SK-N-SH treated with all-trans-retinoic acid at 6 μM for 48 hours (cell line): ENCODE data around the gene PTN.
"Not testable (repeated sequence)": the region's sequence is repeated elsewhere in the genome, so short reads cannot be mapped to it uniquely, and the experiment has no call there.

ENCODE experiments used
- CSDC2 ChIP-seq: fragments of 250-450 bp; sonication (Bioruptor Pico); IDR thresholded peaks from 2 replicates; pipeline ENCODE4 v1.5.0; 2020; ENCODE audit warnings: mild to moderate bottlenecking, moderate library complexity
- GLIS3 ChIP-seq: fragments of 250-450 bp; sonication (Bioruptor Pico); IDR thresholded peaks from 2 replicates; pipeline ENCODE4 v1.5.0; 2020; ENCODE audit warnings: mild to moderate bottlenecking, moderate library complexity
- OSR1 ChIP-seq: fragments of 250-450 bp; sonication (Bioruptor Pico); IDR thresholded peaks from 2 replicates; pipeline ENCODE4 v1.8.0; 2022; ENCODE audit warnings: moderate library complexity, mild to moderate bottlenecking, inconsistent platforms
- PPARA ChIP-seq: fragments of 250-450 bp; sonication (Bioruptor Pico); IDR thresholded peaks from 2 replicates; pipeline ENCODE4 v1.5.0; 2020; ENCODE audit warnings: mild to moderate bottlenecking, borderline replicate concordance
- RARB ChIP-seq: fragments of 250-450 bp; sonication (Bioruptor Pico); IDR thresholded peaks from 2 replicates; pipeline ENCODE4 v1.8.0; 2021; ENCODE audit warnings: mild to moderate bottlenecking, moderate library complexity
- TCF4 ChIP-seq: fragments of 250-450 bp; sonication (Bioruptor Pico); IDR thresholded peaks from 2 replicates; pipeline ENCODE4 v1.8.0; 2021; ENCODE audit warnings: mild to moderate bottlenecking, moderate library complexity, borderline replicate concordance
- TOX ChIP-seq: fragments of 250-450 bp; sonication (Bioruptor Pico); IDR thresholded peaks from 2 replicates; pipeline ENCODE4 v1.8.0; 2021; ENCODE audit warnings: mild to moderate bottlenecking, moderate library complexity, borderline replicate concordance
- ZNF70 ChIP-seq: fragments of 450-650 bp; formaldehyde crosslinking; IDR thresholded peaks from 2 replicates; pipeline ENCODE4 v1.5.0; 2020; ENCODE audit warnings: mild to moderate bottlenecking, moderate library complexity
- TF ChIP-seq, protein P1 (sequence below): fragments of 250-450 bp; sonication (Bioruptor Pico); IDR thresholded peaks from 2 replicates; pipeline ENCODE4 v1.8.0; 2020; ENCODE audit warnings: mild to moderate bottlenecking, moderate library complexity, borderline replicate concordance
- TF ChIP-seq, protein P2 (sequence below): fragments of 250-450 bp; sonication (Bioruptor Pico); IDR thresholded peaks from 2 replicates; pipeline ENCODE4 v1.8.0; 2021; ENCODE audit warnings: low read depth, mild to moderate bottlenecking, moderate library complexity, borderline replicate concordance
- TF ChIP-seq, protein P3 (sequence below): fragments of 250-450 bp; sonication (Bioruptor Pico); IDR thresholded peaks from 2 replicates; pipeline ENCODE4 v1.5.1; 2020; ENCODE audit warnings: low read depth, mild to moderate bottlenecking, moderate library complexity

DNA sequence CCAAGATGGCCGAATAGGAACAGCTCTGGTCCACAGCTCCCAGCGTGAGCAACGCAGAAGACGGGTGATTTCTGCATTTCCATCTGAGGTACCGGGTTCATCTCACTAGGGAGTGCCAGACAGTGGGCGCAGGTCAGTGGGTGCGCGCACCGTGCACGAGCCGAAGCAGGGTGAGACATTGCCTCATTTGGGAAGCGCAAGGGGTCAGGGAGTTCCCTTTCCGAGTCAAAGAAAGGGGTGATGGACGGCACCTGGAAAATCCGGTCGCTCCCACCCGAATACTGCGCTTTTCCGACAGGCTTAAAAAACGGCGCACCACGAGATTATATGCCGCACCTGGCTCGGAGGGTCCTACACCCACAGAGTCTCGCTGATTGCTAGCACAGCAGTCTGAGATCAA, 161.9 kb downstream of the PTN start:
- not testable (repeated sequence) for TF ChIP-seq TCF4, PPARA, RARB, OSR1, CSDC2, ZNF70, GLIS3, TOX (CRISPR knock-in tag)
- TF ChIP-seq, protein P1, sequence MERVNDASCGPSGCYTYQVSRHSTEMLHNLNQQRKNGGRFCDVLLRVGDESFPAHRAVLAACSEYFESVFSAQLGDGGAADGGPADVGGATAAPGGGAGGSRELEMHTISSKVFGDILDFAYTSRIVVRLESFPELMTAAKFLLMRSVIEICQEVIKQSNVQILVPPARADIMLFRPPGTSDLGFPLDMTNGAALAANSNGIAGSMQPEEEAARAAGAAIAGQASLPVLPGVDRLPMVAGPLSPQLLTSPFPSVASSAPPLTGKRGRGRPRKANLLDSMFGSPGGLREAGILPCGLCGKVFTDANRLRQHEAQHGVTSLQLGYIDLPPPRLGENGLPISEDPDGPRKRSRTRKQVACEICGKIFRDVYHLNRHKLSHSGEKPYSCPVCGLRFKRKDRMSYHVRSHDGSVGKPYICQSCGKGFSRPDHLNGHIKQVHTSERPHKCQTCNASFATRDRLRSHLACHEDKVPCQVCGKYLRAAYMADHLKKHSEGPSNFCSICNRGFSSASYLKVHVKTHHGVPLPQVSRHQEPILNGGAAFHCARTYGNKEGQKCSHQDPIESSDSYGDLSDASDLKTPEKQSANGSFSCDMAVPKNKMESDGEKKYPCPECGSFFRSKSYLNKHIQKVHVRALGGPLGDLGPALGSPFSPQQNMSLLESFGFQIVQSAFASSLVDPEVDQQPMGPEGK, result not testable (repeated sequence)
- TF ChIP-seq, protein P2, sequence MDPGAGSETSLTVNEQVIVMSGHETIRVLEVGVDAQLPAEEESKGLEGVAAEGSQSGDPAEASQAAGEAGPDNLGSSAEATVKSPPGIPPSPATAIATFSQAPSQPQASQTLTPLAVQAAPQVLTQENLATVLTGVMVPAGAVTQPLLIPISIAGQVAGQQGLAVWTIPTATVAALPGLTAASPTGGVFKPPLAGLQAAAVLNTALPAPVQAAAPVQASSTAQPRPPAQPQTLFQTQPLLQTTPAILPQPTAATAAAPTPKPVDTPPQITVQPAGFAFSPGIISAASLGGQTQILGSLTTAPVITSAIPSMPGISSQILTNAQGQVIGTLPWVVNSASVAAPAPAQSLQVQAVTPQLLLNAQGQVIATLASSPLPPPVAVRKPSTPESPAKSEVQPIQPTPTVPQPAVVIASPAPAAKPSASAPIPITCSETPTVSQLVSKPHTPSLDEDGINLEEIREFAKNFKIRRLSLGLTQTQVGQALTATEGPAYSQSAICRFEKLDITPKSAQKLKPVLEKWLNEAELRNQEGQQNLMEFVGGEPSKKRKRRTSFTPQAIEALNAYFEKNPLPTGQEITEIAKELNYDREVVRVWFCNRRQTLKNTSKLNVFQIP (CRISPR knock-in tag), result not testable (repeated sequence)
- TF ChIP-seq, protein P3, sequence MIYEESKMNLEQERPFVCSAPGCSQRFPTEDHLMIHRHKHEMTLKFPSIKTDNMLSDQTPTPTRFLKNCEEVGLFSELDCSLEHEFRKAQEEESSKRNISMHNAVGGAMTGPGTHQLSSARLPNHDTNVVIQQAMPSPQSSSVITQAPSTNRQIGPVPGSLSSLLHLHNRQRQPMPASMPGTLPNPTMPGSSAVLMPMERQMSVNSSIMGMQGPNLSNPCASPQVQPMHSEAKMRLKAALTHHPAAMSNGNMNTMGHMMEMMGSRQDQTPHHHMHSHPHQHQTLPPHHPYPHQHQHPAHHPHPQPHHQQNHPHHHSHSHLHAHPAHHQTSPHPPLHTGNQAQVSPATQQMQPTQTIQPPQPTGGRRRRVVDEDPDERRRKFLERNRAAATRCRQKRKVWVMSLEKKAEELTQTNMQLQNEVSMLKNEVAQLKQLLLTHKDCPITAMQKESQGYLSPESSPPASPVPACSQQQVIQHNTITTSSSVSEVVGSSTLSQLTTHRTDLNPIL (CRISPR knock-in tag), result not testable (repeated sequence)
